GM19035 (cell line): ENCODE measurements around the gene RAB5IF.
"Not testable (repeated sequence)": the region's sequence is repeated elsewhere in the genome, so short reads cannot be mapped to it uniquely, and the experiment has no call there.

Source experiments
- ATAC-seq: cut with Tn5 transposase; IDR thresholded peaks from one replicate; pipeline ENCODE4 v1.9.1; 2021; ENCODE audit not compliant: unreplicated experiment

The RAB5IF gene

DNA sequence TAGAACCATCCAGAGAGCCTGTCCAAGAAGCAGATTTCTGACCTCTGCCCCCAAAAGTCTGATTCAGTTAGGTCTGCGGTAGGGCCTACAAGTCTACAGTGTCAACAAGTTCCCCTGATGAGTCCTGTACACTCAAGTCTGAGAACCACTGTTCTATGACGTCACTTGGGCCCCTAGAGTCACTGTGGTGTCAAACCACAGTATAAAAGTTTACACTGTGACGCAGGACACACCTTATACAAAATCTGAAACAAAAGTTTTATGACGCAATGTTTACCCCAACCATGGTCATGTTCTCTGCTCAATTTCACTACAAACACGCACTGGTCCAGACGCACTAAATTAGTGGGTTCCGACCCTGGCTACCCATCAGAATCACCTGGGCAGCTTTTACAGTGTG is 22.5 kb downstream of the RAB5IF start:
- no peak for ATAC-seq

- ATAC-seq: peak; percentile 64
These were observed 24.4 kb downstream of the RAB5IF start for GRCh38 chr20:36629719-36630681.

GRCh38 chr20:36631646-36632045 is 26.1 kb downstream of the RAB5IF start:
- ATAC-seq: no peak

DNA sequence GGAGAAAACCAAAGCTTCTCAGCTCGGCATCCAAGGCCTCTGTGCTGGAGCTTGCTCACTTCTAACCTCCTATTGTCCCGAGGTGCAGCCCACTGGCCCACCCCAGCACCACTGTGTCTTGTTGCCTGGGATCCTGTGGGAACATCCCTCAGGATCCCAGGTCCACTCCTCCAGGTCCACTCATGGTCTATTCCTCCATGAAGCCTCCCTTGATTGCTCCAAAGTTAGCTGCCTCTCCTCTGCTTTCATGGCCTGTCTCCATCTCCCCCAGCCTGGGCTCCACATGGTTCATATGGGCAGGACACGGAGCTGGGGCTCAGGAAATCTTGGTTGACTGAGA is 26.5 kb downstream of the RAB5IF start:
- no peak for ATAC-seq

GRCh38 chr20:36632487-36633284 is 27.1 kb downstream of the RAB5IF start:
- ATAC-seq: no peak

DNA sequence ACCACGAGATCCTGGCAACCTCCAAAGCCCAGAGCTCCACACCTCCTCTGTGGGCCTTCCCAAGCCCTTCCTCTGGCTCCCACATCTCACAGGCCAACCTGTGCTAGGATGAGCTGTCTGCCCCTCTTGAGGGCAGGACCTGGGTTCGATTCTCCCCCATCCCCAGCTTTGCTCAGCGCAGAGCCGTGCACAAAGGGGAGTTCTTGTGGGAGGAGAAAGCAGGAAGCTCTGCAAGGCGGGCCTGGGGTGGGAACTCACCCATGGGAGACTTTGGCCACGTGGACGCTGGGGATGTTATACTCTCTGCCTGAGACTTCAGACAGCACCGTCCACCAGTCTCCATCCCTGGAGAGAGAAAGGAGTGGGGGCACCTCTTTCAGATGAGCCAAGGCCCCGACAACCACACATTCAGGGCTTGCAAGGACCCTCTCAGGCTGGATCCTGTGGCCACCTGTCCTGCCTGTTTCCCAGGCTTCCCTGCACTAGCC is 27.8 kb downstream of the RAB5IF start:
- no peak for ATAC-seq

- ATAC-seq: no peak
These were observed 28.8 kb downstream of the RAB5IF start for GRCh38 chr20:36634342-36634741.

DNA sequence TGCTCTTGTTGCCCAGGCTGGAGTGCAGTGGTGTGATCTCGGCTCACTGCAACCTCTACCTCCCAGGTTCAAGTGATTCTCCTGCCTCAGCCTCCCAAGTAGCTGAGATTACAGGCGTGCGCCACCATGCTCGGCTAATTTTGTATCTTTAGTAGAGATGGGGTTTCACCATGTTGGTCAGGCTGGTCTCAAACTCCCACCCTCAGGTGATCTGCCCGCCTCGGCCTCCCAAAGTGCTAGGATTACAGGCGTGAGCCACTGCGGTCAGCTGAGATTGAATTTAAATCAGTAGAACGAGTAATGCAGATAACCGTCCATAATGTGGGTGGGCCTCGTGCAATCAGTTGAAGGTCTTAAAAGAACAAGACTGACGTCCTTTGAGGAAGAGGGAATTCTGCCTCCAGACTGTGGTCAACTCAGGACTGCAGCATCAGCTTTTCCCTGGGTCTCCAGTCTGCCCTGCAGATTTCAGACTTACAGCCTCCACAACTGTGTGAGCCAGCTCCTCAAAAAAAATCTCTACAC is 33.4 kb downstream of the RAB5IF start:
- not testable (repeated sequence) for ATAC-seq

DNA sequence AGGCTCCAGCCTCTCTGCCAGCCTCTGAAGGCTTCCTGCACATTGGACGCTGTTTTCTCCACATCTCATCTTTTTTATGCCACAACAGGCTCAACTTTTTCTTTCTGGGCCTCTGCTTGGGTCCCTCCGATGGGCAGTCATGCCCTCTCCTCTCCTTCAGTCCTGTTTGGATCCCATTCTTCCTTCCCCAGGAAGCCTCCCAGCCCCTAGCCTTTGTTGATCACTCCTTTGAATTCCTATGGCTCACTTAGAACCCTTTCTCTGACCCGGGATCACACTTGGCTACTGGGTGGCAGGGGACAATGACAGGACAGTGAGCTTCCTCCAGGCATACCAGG is 35.9 kb downstream of the RAB5IF start:
- no peak for ATAC-seq

DNA sequence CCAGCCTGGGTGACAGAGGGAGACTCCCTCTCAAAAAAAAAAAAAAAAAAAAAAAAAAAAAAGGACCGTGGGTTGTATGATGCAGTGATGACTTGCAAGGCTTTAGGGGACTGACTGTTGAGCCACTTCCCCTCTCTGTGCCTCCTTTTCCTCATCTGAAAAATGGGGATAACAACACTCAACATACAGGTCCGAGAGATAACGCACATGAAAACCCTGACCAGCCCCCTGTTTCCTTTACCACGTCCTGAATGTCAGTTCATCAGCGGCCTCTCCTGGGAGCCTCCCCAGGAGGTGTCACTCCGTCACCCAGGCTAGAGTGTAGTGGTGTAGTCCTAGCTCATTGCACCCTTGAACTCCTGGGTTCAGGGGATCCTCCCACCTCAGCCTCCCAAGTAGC is 36.6 kb downstream of the RAB5IF start:
- no peak for ATAC-seq

DNA sequence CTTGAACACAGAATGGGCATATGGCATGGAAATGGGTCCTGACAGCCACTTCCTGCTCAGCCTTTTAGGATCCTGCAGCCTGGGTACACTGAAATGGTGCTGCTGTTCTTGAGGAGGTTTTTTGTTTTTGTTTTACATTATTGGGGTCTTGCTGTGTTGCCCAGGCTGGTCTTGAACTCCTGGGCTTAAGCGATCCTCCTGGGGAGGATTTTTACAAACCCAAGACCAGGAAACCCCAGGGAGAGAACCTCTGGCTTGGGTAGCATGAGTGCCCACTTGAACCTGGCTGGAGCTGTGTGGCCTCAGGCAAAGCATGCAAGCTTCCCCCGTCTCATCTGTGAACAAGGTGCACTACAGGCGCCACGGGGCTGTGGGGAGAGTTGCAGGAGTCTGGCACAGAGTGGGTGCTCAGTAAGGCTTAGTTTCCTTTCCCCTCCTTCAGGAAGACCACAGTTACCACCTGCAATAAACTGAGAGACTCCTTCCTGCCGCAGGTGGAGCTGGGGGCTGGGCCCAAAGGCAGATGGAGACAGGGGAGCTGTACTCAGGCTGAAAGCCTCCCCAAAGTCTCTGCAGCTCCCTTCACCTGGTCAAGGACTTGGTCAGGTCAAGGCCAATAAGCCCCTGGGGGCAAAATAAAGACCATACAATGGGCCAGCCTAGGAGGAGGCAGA is 38.6 kb downstream of the RAB5IF start:
- ATAC-seq: no peak

DNA sequence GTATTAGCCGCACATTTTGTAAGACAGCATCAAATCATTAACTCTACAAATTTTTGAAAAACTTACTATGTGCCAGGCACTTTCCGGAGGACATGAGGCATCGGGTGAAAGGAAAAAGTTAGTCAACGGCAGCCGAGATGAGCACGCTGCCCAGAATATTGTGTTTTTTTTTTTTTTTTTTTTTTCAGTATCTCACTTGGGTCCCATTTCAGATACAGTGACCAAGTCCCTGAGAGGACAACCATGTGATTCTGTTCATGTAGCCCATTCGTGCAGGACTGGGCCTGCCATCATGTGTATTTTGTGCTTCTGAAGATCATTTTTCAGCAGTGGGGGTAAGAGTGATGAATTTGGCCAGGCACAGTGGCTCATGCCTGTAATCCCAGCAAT is 39.1 kb downstream of the RAB5IF start:
- ATAC-seq: no peak

DNA sequence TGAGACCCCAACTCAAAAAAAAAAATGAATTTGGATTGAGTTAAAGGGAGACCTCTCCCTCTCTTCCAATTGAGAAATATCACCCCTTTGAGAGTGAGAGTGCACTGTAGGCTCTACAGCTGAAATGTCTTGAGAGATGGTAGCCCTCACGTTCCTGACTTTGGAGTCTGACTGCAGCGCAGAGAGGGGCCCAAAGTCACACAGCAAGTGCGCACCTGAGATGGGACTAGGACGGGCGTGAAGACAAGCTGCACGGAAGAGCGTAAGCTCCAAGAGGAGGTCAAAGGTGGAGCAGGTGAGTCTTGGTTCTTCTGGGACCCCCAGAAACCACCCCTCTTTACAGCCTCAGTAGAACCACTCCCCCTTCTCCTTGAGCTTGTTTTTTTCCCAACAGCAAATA is 39.8 kb downstream of the RAB5IF start:
- ATAC-seq: no peak

GRCh38 chr20:36645998-36646397 is 40.4 kb downstream of the RAB5IF start, which contains the start of gene SLA2:
Gene SLA2, minus strand, starts transcription at chr20:36646196. Its CDS starts 4,861 bp downstream, at chr20:36641335.
- no peak for ATAC-seq

DNA sequence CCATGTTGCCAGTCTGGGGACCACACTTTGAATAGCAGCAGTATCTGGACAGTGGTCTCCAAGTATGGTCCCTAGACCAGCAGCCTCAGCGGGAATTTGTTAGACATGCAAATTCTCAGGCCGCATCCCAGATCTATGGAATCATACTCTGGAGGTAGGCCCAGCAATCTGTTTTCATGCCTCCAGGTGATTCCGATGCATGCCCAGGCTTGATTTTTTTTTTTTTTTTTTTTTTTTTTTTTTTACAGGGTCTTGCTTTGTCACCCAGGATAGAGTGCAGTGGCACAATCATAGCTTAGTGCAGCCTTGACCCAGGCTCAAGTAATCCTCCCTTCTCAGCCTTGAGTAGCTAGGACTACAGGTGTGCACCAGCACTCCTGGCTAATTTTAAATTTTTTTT is 41.1 kb downstream of the RAB5IF start:
- ATAC-seq: no peak

DNA sequence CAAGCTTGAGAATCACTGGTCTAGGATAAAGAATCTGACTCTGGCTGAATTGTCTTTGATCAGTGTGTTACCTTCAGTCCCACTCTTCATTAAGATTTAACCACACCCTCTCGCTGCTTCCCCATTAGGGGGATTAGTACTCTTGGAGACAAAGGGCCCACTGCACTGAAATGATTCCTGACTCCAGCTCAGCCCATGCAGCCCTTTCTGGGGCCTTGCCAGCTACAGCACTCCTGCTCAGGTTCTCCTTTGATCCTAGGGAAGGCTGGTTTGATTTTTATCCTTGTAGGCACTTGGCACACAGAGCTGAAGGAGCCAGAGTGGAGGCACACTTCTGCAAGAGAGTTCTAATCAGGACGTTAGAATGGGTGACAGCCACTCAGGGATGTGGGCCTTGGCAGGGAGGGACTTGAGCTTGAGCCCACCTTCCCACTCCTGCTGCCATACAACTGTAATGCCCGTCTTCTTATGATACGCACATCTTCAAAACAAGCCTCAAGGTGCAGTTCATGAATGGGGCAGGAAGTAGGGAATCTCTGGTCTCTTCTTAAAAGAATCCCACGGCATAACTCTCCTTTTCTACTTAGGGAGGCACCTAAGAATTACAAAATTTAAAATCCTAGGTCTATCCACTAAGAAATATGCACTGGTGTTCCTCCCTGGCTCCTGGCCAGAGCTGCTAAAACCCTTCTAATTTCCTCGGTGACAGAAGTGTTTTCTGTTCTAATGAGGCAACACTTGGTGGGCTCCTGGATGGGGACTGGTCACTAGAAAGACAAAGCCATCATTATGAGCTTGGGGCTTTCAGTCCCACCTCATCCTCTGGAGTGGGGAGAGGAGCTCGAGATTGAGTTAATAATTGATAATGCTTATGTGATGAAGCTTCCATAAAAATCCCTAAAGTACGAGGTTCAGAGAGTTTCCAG is 41.9 kb downstream of the RAB5IF start:
- no peak for ATAC-seq

GRCh38 chr20:36653456-36653855 is 47.9 kb downstream of the RAB5IF start:
- no peak for ATAC-seq

DNA sequence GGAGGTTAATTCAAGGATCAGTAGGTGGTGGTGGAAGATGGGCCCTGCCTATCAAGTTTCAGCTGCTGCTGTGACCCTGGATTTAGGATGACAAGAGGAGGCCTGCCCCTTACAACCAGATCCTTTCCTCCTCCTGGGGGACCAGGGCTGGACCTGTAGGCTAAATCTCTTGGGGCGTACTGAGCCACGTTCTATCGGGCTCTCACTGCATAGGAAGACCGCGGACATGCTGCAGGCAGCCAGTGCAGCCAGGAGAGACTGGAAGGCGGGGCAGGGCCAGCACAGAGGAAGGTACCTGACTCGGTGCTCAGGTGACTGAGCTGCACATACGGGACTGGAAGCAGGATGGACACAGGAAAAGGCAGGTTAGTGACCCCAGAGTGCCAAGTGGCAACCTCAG is 48.9 kb downstream of the RAB5IF start:
- no peak for ATAC-seq

- ATAC-seq: no peak
These were observed 49.4 kb downstream of the RAB5IF start for GRCh38 chr20:36655004-36655403.

DNA sequence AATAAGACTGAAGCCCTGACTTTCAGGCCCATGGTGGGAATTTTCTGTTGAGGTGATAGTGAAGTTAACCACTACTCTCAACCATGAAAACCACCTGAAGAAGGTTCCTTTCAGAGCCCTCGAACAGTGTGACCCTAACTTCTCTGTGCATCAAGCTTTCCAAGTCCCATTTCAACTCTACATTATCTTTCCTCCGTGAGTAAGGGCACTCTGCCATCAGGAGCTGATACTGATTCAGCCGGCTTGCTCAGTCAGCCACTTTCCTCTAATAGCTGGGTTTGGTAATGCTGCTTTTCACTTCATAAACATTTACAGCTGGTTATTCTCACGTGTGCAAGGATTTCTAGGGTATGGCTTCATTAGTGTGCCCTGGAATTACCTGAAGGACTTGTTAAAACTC is 51.2 kb downstream of the RAB5IF start:
- ATAC-seq: no peak
